ENCODE measurements around the gene HOXB2.
"Not testable (repeated sequence)": the region's sequence is repeated elsewhere in the genome, so short reads cannot be mapped to it uniquely, and the experiment has no call there.

HOXB2 gene

GRCh38 chr17:48510381-48510760, 34.5 kb downstream of the HOXB2 start:
- Mint-ChIP-seq H3K27ac (no peak overlapping the region), H3K36me3 (ENCODE audit: low read depth) (no peaks in the 10 kb centered on the region), H3K9me3 (no peaks in the 10 kb centered on the region)

GRCh38 chr17:48509708-48510107, 35.2 kb downstream of the HOXB2 start:
- not testable (repeated sequence) for H3K9me3 Mint-ChIP-seq; H3K36me3 Mint-ChIP-seq (ENCODE audit: low read depth); H3K27ac Mint-ChIP-seq; H3K4me3 Mint-ChIP-seq
- Mint-ChIP-seq H3K27me3 (ENCODE audit: low read depth) (peaks cover 26% of the 10 kb centered on the region), H3K4me1 (peaks cover 17% of the 10 kb centered on the region)

More at GRCh38 chr17:48510381-48510760, 34.5 kb downstream of the HOXB2 start:
- Mint-ChIP-seq H3K4me3 (no peak overlapping the region), H3K27me3 (ENCODE audit: low read depth) (peaks cover 30% of the 10 kb centered on the region), H3K4me1 (peaks cover 23% of the 10 kb centered on the region)
- TF ChIP-seq, protein P1, sequence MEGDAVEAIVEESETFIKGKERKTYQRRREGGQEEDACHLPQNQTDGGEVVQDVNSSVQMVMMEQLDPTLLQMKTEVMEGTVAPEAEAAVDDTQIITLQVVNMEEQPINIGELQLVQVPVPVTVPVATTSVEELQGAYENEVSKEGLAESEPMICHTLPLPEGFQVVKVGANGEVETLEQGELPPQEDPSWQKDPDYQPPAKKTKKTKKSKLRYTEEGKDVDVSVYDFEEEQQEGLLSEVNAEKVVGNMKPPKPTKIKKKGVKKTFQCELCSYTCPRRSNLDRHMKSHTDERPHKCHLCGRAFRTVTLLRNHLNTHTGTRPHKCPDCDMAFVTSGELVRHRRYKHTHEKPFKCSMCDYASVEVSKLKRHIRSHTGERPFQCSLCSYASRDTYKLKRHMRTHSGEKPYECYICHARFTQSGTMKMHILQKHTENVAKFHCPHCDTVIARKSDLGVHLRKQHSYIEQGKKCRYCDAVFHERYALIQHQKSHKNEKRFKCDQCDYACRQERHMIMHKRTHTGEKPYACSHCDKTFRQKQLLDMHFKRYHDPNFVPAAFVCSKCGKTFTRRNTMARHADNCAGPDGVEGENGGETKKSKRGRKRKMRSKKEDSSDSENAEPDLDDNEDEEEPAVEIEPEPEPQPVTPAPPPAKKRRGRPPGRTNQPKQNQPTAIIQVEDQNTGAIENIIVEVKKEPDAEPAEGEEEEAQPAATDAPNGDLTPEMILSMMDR (IDR thresholded peaks at IDR 0.05; ENCODE audit: unreplicated experiment in 3 of 3): no peak

GRCh38 chr17:48506246-48506645, 38.7 kb downstream of the HOXB2 start:
- no peak overlapping the region for H3K4me3 Mint-ChIP-seq
- peaks cover 16% of the 10 kb centered on the region for H3K4me1 Mint-ChIP-seq
- no peaks in the 10 kb centered on the region for H3K36me3 Mint-ChIP-seq (ENCODE audit: low read depth)
- TF ChIP-seq, protein P1 (IDR thresholded peaks at IDR 0.05; ENCODE audit: unreplicated experiment in 3 of 3): no peak
- H3K27me3 Mint-ChIP-seq (ENCODE audit: low read depth): peaks cover 27% of the 10 kb centered on the region
- no peaks in the 10 kb centered on the region for H3K9me3 Mint-ChIP-seq
- no peak overlapping the region for H3K27ac Mint-ChIP-seq

DNA sequence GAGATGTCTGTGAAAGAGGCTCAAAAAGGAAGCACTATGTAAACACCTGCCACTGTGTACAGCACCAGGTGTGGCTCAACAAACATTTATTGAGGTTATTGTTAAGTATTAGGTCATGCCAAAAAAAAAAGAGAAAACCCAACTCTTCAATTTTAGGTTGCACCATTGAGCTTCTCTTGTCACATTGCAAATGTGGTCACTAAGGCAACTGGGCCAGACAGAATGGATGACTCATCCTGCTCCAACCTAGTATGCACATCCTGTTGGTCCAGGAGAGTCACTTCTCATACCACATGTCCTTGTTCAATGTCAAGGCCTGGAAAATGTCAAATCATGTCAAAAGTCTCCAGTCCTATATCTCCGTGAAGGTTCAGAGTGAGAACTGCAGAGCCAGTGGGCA, 39.1 kb downstream of the HOXB2 start:
- Mint-ChIP-seq H3K27ac (no peak overlapping the region), H3K27me3 (ENCODE audit: low read depth) (peaks cover 32% of the 10 kb centered on the region), H3K36me3 (ENCODE audit: low read depth) (no peaks in the 10 kb centered on the region), H3K4me3 (no peak overlapping the region), H3K9me3 (no peaks in the 10 kb centered on the region), H3K4me1 (peaks cover 20% of the 10 kb centered on the region)
- TF ChIP-seq, protein P1 (IDR thresholded peaks at IDR 0.05; ENCODE audit: unreplicated experiment in 3 of 3): no peak

DNA sequence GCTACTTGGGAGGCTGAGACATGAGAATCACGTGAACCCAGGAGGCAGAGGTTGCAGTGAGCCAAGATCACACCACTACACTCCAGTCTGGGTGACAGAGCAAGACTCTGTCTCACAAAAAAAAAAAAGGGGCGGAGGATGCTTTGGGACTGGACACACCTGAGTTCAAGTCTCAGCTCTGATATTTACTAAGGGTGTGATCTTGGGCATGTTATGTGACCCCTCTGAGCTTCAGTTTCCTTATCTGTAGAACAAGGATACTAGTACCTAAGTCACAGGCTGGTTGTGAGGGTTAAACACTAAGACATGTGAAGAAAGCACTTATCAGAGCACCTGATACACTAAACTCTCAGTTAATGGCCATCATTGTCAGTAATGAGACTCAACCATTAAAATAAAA, 40.0 kb downstream of the HOXB2 start:
- Mint-ChIP-seq H3K4me1 (peaks cover 29% of the 10 kb centered on the region), H3K27ac (no peak overlapping the region), H3K9me3 (no peaks in the 10 kb centered on the region), H3K4me3 (no peak overlapping the region), H3K27me3 (ENCODE audit: low read depth) (peaks cover 34% of the 10 kb centered on the region), H3K36me3 (ENCODE audit: low read depth) (no peaks in the 10 kb centered on the region)
- TF ChIP-seq, protein P1 (IDR thresholded peaks at IDR 0.05; ENCODE audit: unreplicated experiment in 3 of 3): no peak

GRCh38 chr17:48503747-48504146, 41.2 kb downstream of the HOXB2 start:
- H3K27ac Mint-ChIP-seq: peak overlapping the region in 1 of 3 experiments; percentile 64
- H3K4me1 Mint-ChIP-seq: peaks cover 33% of the 10 kb centered on the region
- H3K36me3 Mint-ChIP-seq (ENCODE audit: low read depth): no peaks in the 10 kb centered on the region
- peaks cover 34% of the 10 kb centered on the region for H3K27me3 Mint-ChIP-seq (ENCODE audit: low read depth)
- TF ChIP-seq, protein P1 (IDR thresholded peaks at IDR 0.05; ENCODE audit: unreplicated experiment in 3 of 3): no peak
- H3K4me3 Mint-ChIP-seq: no peak overlapping the region
- no peaks in the 10 kb centered on the region for H3K9me3 Mint-ChIP-seq

Measured in nephron (organoid).